ENCODE data around the gene KRT33B. TPM values are rescaled to one million over a fixed set of nuclear protein-coding genes. Genes with fewer than 3 reads are reported as not detected.

Gene KRT33B
- polyA plus RNA-seq, 1 donor = not detected

GRCh38 chr17:41325611-41326010, 44.0 kb downstream of the KRT33B start:
- Histone ChIP-seq H3K27ac (ENCODE audit: low read length) (no peak overlapping the region), H3K4me1 (ENCODE audit: control insufficient read depth, insufficient read depth, low read length) (no peaks in the 10 kb centered on the region), H3K9me3 (ENCODE audit: control insufficient read depth, low read depth, low read length) (no peaks in the 10 kb centered on the region), H3K36me3 (ENCODE audit: control insufficient read depth, insufficient read depth, low read length) (no peaks in the 10 kb centered on the region), H3K27me3 (ENCODE audit: control insufficient read depth, insufficient read depth, low read length) (no peaks in the 10 kb centered on the region), H3K4me3 (ENCODE audit: low read length) (no peak overlapping the region)
- no peak for DNase-seq
- no CpG with 5 or more reads among the region's 6 CpGs for WGBS (ENCODE audit: insufficient coverage, low lambda C conversion rate)

- H3K4me1 ChIP-seq (ENCODE audit: control insufficient read depth, insufficient read depth, low read length) = no peaks in the 10 kb centered on the region
- H3K27me3 ChIP-seq (ENCODE audit: control insufficient read depth, insufficient read depth, low read length) = no peaks in the 10 kb centered on the region
- H3K27ac ChIP-seq (ENCODE audit: low read length) = no peak overlapping the region
- no CpG with 5 or more reads among the region's 10 CpGs for WGBS (ENCODE audit: insufficient coverage, low lambda C conversion rate)
- H3K36me3 ChIP-seq (ENCODE audit: control insufficient read depth, insufficient read depth, low read length) = no peaks in the 10 kb centered on the region
- no peak for DNase-seq
- no peaks in the 10 kb centered on the region for H3K9me3 ChIP-seq (ENCODE audit: control insufficient read depth, low read depth, low read length)
- H3K4me3 ChIP-seq (ENCODE audit: low read length) = no peak overlapping the region
These were observed 44.5 kb downstream of the KRT33B start for GRCh38 chr17:41325126-41325525.

DNA sequence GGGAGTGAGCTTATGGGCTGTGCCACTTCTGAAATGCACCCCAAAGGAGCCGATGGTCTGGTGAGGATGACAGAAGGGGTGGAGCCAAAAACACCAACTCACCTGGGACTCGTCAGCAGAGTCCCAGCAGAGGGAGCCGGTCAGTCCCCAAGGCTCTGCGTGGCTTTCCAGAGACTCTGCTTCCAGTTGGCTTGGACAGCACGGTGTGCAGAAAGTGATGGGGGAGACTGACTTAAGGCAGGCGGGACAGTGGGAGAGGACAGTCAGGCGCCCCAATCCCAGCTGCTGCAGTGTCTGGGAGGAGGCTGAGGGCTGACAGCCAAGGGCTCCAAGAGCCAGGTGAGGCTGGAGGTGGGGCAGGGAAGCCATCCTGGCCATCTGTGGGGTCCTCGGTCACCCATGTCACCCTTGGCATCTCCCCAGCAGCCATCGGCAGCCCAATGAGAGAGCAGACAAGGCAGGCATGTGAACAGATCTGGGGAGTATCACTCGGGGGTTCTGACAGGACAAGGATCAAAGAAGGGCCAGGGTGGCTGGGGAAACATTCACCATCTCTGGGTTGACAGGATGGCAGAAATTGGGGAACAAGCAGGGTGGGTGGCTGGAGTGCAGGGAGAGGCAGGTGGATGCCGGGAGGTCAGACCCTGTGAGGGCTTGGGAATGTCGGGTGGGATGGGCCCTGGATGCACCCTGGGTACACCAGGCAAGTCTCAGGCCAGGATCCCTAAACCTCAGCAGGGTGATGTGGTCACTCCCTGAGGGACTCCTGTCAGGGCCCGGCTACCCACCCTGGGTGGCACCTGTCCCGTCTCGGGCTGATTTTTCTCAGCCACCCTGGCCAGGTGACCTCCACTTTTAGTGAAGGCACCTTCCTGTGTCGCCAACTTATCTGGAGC, 45.2 kb downstream of the KRT33B start:
- no peaks in the 10 kb centered on the region for H3K27me3 ChIP-seq (ENCODE audit: control insufficient read depth, insufficient read depth, low read length)
- peaks cover 2% of the 10 kb centered on the region for H3K9me3 ChIP-seq (ENCODE audit: control insufficient read depth, low read depth, low read length)
- no peaks in the 10 kb centered on the region for H3K4me1 ChIP-seq (ENCODE audit: control insufficient read depth, insufficient read depth, low read length)
- no peak overlapping the region for H3K27ac ChIP-seq (ENCODE audit: low read length)
- no peak overlapping the region for H3K4me3 ChIP-seq (ENCODE audit: low read length)
- DNase-seq = peak in 1 of 2 donors; percentile 10
- whole genome bisulfite sequencing (ENCODE audit: insufficient coverage, low lambda C conversion rate) = no CpG with 5 or more reads among the region's 16 CpGs
- no peaks in the 10 kb centered on the region for H3K36me3 ChIP-seq (ENCODE audit: control insufficient read depth, insufficient read depth, low read length)

GRCh38 chr17:41322903-41323895, 46.4 kb downstream of the KRT33B start:
- Histone ChIP-seq H3K4me1 (ENCODE audit: control insufficient read depth, insufficient read depth, low read length) (no peaks in the 10 kb centered on the region), H3K9me3 (ENCODE audit: control insufficient read depth, low read depth, low read length) (peaks cover 2% of the 10 kb centered on the region), H3K4me3 (ENCODE audit: low read length) (no peak overlapping the region), H3K36me3 (ENCODE audit: control insufficient read depth, insufficient read depth, low read length) (no peaks in the 10 kb centered on the region), H3K27me3 (ENCODE audit: control insufficient read depth, insufficient read depth, low read length) (no peaks in the 10 kb centered on the region), H3K27ac (ENCODE audit: low read length) (no peak overlapping the region)
- no peak for DNase-seq
- 100% methylated on average over 1 of the region's 11 CpGs for WGBS (ENCODE audit: insufficient coverage, low lambda C conversion rate)

GRCh38 chr17:41322094-41322902, 47.3 kb downstream of the KRT33B start:
- peak; percentile 18 to 20 for DNase-seq

DNA sequence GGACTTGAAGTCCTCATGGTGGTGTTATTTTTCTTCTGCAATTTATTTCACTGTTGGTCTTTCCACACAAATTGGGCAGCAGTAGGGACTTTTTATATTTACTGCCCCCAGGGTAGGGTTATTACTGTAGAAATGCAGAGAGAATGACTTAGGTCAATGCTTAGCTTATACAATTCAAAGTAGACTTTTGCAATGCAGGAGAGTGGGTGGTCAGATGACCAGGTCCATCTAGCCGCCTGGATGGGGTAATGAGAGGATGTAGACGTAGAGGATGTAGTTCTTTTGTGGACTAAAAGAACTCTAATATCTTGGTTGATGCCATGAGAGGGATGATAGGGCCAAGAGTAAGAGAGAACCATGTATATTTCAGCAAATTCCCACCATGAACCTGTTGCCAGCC, 51.4 kb downstream of the KRT33B start:
- H3K9me3 ChIP-seq (ENCODE audit: control insufficient read depth, low read depth, low read length) = peaks cover 2% of the 10 kb centered on the region
- DNase-seq = no peak
- H3K4me1 ChIP-seq (ENCODE audit: control insufficient read depth, insufficient read depth, low read length) = no peaks in the 10 kb centered on the region
- WGBS (ENCODE audit: insufficient coverage, low lambda C conversion rate) = no CpG with 5 or more reads among the region's 2 CpGs
- H3K36me3 ChIP-seq (ENCODE audit: control insufficient read depth, insufficient read depth, low read length) = no peaks in the 10 kb centered on the region
- peaks cover 17% of the 10 kb centered on the region for H3K27me3 ChIP-seq (ENCODE audit: control insufficient read depth, insufficient read depth, low read length)
- H3K27ac ChIP-seq (ENCODE audit: low read length) = no peak overlapping the region
- no peak overlapping the region for H3K4me3 ChIP-seq (ENCODE audit: low read length)

More at GRCh38 chr17:41322094-41322902, 47.3 kb downstream of the KRT33B start:
- peaks cover 2% of the 10 kb centered on the region for H3K9me3 ChIP-seq (ENCODE audit: control insufficient read depth, low read depth, low read length)
- H3K27me3 ChIP-seq (ENCODE audit: control insufficient read depth, insufficient read depth, low read length) = no peaks in the 10 kb centered on the region
- no peak overlapping the region for H3K27ac ChIP-seq (ENCODE audit: low read length)
- WGBS (ENCODE audit: insufficient coverage, low lambda C conversion rate) = 10% methylated on average over 2 of the region's 5 CpGs
- H3K4me1 ChIP-seq (ENCODE audit: control insufficient read depth, insufficient read depth, low read length) = no peaks in the 10 kb centered on the region
- no peaks in the 10 kb centered on the region for H3K36me3 ChIP-seq (ENCODE audit: control insufficient read depth, insufficient read depth, low read length)
- H3K4me3 ChIP-seq (ENCODE audit: low read length) = no peak overlapping the region

DNA sequence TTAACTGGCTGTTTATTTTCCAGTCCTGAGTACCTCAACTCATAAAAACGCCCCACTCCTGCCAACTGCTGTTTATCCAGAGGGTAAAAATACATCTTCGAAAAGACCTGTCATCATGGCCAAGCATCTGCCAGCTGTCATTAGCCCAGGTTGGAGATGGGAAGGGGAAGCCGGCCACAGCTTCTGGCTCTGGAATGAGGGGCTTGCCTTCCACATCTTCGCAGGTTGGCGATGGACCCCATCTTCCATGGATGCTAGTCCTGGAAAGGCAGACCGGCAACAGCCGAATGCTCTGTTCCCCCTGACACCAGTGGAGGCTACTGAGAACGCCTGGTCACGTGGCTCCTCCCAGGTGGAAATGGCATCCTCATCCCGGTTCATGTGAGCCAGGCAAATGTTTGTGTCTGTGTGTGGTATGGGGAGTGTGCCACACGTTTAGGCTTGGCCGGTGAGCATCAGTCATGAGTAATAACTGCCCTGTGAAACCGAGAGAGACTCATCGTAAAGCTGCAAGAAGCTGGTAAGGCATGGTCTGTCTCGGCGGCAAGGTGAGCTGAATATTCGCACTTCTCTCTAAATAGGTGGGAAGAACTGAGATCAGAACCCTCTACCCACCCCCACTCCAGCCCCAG, 53.7 kb downstream of the KRT33B start:
- no peaks in the 10 kb centered on the region for H3K4me1 ChIP-seq (ENCODE audit: control insufficient read depth, insufficient read depth, low read length)
- peaks cover 2% of the 10 kb centered on the region for H3K9me3 ChIP-seq (ENCODE audit: control insufficient read depth, low read depth, low read length)
- WGBS (ENCODE audit: insufficient coverage, low lambda C conversion rate) = no CpG with 5 or more reads among the region's 17 CpGs
- no peak overlapping the region for H3K27ac ChIP-seq (ENCODE audit: low read length)
- peaks cover 17% of the 10 kb centered on the region for H3K27me3 ChIP-seq (ENCODE audit: control insufficient read depth, insufficient read depth, low read length)
- H3K36me3 ChIP-seq (ENCODE audit: control insufficient read depth, insufficient read depth, low read length) = no peaks in the 10 kb centered on the region
- H3K4me3 ChIP-seq (ENCODE audit: low read length) = no peak overlapping the region
- DNase-seq = no peak

DNA sequence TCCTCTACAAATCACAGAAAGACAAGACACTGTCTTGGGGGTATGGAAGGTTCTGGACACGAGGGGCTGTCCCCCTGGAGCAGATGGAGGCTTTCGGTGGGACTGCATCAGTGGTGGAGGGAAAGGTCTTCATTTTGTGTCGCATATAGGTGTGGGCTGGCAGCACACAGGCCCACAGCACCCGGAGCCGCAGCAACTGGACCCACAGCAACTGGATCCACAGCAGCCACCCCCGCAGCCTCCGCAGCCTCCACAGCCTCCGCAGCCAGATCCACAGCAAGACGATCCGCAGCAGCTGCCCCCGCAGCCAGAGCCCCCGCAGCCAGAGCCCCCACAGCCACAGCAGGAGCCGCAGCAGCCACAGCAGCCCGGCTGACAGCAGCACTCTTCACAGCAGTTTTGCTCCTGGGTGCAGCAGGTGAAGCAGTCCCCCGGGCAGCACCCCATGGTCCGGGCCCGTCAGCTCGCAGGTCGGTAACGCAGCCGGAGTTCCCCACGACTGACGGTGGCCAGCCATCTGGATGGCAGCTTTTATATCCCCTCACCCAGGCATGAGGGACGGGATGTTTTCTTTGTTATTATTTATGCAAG, 54.3 kb downstream of the KRT33B start, which contains the start of gene KRTAP17-1:
Gene KRTAP17-1 (minus strand): TSS at position 507 of the 591 bp plus-strand sequence. CDS start 60 bp downstream, at position 447.
- H3K4me3 ChIP-seq (ENCODE audit: low read length) = no peak within 1 kb of the TSS
- WGBS (ENCODE audit: insufficient coverage, low lambda C conversion rate) = no CpG with 5 or more reads among the region's 24 CpGs
- peaks cover 17% of the 10 kb centered on the region for H3K27me3 ChIP-seq (ENCODE audit: control insufficient read depth, insufficient read depth, low read length)
- H3K4me1 ChIP-seq (ENCODE audit: control insufficient read depth, insufficient read depth, low read length) = no peaks in the 10 kb centered on the region
- H3K27ac ChIP-seq (ENCODE audit: low read length) = no peak within 1 kb of the TSS
- DNase-seq = no peak
- peaks cover 2% of the 10 kb centered on the region for H3K9me3 ChIP-seq (ENCODE audit: control insufficient read depth, low read depth, low read length)
- H3K36me3 ChIP-seq (ENCODE audit: control insufficient read depth, insufficient read depth, low read length) = no peaks in the 10 kb centered on the region
